CD1c-positive myeloid dendritic cell (primary cell): ENCODE measurements around the gene LRP1.

ENCODE experiments used
- DNase-seq: peaks from one replicate; pipeline ENCODE4 v3.0.0-alpha.2; 2016; ENCODE audit errors: extremely low spot score

The LRP1 gene

DNA sequence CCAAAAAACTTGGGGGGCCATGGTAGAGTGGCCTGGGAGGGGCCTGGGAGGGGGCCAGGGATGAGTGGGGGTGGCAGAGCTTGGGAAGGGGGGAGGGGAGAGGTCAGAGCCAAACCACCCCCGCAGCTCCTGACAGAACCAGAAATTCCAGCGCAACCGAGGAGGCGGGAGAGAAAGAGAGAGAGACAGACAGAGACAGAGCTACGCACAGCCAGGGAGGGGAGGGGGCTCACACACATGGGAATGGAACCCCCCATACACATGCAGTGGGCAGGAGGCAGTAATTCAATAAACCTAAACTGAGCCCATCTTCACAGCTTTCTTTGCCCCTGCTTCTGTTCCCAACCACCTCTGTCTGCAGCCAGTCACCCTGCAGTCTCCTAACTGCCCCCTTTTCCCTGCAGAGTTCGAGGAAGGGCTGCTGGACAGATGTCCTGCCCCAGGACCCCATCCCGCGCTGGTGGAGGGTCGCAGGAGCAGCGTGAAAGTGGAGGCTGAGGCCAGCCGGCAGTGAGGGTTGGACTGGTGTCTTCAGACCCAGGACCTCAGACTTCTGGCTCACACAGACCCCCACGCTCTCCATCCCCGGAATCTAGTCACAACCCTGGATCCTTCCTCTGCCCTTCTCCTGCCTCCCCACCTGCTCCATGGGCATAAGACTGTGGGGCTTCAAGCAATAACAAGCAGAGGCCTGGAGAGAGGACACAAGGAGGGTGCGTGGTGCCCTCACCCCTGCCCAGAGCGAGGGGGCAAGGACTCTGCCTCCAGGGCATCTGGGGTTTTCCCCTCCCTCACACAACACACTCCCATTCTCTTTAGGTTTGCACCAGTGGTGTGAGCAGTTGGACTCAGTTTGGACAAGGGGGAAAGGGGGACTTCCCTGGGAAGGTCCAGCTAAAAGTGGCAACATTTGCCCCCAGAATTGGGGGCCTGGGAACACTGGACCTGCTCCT lies 33.8 kb upstream of the LRP1 start:
- DNase-seq: no peak

DNA sequence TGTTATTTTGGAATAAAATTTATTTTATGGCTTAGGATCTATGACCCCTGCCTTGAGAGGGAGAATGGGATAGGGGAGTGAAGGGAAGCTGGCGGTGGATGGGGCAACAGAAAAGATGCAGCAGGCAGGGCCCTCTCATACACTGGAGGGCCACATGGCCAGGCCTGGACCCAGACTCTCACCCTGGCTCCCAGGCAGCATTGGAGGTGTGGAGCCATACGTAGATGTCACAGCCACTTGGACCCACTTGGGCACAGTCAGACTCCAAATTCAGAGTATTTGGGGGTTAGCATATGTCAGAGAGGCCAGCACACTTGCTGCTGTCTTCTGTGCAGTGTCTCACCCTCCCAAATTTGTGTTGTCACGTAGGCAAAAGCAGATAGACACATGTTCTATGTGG lies 32.8 kb upstream of the LRP1 start:
- no peak for DNase-seq

DNA sequence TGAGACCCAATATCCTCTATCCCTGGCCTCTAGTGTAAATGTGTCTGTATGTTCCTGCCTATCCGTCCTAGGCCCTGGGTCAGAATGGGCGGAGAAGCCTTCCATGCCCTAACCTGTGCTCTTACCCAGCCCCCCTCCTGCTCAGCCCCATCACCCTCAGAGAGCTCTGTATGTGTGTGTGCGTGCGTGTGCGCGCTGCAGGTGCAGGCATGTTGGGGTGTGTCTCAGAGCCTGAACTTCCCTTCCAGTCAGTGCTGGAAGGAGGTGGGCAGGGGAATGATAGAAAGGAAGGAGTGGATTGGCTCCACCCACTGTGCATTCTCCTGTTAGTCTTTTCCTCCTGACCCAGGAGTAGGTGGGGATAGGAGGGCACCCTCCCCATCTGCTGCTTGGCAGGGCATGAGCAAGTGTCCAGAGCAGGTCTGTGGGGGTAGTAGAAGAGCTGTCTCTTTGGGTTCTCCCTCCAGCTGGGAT lies 32.1 kb upstream of the LRP1 start:
- DNase-seq: no peak

DNA sequence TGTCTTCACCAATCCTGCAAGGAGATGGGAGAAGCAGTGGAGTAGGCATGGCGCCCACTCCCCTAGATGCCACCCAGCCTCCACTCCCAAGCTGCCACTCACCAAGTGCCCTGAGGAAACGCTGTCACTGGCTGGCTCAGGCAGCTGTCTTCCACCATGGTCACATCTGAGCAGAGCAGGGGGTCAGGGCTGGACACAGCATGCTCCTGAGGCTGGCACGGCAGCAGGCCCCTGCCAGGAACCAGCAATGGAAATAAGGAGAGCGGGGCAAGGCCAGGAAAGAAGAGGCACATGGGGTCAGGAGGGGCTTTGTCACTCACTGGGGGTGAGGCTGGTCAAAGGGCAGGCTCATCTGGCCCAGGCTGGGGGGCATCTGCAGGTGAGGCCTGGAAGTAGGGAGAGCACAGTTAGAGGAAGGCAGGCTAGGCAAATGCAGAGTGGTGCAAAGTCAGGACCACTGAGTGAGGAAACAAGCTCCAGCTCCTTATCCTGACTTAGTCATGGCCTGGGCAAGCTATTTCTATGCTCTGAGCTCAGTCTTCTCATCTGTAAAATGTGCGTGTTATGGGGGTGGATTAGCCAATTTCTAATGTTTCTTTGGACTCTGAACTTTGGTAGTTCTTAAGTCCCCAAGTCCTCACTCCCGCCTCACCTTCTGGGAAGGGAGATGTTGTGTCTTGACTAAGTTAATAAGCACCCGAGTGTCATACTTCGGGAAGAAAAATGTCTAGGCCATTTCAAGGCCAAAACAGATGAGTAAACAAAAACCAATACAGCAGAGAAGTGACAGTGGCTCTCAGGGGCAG lies 31.3 kb upstream of the LRP1 start:
- DNase-seq: no peak

DNA sequence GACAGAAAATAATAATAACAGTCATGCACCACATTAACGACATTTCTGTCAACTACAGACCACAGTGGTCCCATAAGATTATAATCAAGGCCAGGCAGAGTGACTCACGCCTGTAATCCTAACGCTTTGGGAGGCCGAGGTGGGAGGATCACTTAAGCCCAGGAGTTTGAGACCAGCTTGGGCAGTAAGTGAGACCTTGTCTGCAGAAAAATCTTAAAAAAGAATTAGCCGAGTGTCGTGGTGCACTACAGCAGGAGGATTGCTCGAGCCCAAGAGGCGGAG lies 30.8 kb upstream of the LRP1 start:
- DNase-seq: no peak

DNA sequence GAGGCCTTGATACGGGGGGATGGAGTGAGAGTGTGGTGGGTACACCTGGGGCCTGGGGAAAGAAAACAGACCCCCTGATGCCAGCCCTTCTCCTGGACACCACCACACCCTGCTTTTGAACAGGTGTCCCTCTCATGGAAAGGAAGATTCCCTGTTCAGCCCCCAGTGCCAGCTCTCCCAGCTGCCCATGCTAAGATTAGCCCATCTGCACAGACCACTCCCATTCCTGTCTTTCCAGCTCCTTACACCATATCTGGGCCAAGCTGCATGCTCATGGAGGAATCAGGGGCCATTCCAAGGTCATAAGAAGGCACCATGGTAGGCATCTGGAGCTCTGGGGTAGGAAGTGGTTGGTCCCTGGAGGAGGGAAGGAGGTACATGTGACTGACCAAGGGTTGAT lies 29.7 kb upstream of the LRP1 start:
- no peak for DNase-seq

DNA sequence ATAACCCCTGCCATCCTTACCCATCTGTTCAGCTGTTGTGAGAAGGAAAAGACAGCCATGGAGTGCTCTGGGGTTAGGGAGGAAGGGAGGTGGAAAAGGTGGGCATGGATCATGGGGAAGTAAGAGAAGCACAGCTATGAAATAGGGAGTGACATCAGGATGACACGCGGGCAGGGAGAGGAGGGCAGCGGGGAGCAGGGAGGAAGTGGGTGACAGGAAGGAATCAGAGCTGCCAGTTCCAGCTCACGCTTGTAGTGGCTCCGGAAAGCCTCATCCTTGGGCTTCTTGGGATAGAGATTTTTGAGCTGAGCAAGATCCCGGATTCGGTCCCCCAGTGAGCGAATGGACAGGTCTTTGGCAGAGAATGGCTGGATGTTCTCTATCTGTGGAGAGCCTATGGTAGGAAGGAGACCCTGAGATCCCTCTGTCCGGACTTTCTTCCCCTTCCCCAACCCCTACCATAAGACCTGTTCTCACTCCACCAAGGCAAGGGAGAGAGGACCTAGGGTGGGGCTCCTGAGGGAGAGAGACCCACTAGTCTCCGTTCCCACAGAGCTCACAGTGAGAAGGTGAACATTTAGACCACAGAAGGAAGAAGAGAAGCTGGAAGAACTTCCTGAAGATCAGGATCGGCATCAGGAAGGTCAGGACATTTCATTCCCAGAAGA lies 29.1 kb upstream of the LRP1 start:
- DNase-seq: peak; percentile 53

DNA sequence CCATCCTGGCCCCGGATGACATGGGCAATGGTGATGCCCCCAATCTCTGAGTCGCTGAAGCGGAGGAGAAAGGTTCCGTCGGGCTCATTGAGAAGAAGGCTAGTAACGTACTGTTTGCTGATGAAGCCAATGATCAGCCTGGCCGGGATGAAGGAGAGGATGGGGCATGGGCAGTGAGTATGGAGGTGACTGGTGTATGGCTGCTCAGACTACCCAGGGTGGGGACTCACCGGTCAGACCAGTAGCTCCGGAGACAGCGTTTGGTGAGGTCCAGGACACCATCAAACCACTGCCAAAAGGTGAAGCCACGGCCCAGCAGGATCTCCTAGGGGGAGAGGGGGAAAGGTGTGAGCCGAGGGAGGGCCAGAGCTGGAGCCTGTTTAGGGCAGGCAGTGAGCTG lies 28.5 kb upstream of the LRP1 start:
- no peak for DNase-seq

DNA sequence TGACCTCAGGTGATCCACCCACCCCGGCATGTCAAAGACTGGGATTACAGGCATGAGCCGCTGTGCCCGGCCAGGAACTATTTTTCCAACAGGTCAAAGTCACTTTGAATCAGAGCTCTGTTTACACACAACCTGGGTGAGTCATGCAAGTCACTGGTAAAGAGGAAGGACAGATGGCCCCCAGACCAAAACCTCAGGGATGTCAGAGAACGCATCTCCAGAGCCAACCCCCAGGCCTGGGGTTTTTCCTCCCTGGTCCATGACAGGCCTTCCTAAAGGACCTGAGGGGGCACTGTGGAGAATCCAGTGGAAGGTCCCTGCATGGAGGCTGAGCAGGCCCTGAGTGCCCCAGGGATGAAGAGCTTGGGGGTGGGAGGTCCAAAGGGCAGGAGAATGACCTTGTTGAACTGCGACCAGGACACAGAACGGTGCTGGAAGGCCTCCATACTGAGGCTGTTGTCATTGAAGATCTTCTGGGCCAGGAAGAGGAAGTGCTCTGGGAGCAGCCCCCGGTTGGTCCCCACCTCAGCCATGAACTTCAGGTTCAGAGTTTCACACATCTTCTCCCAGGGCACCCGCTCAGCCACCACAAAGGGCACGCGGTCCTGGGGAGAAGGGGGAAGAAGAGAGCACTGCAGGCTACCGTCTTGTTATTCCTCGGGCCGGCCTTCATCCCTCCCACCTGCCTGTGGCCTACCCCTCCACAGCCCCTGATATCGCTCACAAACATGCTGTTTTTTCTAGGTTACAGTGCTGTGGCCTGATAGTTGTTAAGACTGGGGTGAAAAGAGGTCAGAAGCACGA lies 26.2 kb upstream of the LRP1 start:
- peak; percentile 53 for DNase-seq

DNA sequence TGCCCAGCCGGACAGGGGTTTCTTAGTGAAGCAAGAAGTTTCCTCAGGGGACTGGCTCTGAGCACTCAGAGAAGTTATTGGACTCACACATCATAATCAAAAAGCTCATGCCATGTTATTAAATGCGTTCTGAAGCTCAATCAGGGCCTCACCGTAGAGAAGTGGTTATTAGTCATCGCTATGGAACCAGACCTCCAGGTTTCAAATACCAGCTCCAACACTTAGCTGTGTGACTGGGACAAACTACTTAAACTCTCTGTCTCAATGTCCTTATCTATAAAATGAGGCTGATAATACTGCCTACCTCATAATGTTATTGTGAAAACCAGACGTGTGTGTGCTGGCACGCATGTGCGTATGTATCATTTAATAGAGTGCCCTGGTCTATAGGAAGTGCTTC lies 24.4 kb upstream of the LRP1 start:
- no peak for DNase-seq

DNA sequence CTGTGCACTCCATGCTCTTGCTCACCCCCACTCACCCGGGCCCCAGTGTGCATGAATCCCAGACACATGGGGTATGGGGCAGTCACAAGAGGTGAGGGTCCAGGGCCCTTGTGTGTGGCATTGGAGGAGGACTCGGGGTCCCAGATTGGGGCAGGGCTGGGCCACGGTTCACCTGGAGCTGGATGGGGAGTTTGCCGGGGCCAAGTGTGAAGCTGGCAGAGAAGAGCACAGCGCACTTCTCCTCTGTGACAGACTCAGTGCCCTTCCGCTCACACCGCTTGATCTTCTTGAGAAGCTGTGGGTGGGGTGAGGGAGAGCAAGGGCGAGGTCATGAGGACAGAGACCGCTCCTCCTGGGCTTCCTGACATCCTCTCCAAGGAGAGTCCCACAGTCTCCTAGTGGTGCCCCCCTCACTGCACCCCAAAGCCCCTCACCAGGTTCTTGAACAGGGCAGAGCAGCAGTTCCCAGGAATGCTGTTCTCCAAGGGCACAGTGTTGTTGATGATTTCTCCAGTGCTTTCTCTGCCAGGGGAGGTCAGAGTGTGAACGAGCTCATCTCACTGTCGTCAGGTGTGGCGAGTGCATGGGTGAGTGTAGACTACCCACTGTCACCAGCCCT lies 23.9 kb upstream of the LRP1 start:
- peak; percentile 65 for DNase-seq

DNA sequence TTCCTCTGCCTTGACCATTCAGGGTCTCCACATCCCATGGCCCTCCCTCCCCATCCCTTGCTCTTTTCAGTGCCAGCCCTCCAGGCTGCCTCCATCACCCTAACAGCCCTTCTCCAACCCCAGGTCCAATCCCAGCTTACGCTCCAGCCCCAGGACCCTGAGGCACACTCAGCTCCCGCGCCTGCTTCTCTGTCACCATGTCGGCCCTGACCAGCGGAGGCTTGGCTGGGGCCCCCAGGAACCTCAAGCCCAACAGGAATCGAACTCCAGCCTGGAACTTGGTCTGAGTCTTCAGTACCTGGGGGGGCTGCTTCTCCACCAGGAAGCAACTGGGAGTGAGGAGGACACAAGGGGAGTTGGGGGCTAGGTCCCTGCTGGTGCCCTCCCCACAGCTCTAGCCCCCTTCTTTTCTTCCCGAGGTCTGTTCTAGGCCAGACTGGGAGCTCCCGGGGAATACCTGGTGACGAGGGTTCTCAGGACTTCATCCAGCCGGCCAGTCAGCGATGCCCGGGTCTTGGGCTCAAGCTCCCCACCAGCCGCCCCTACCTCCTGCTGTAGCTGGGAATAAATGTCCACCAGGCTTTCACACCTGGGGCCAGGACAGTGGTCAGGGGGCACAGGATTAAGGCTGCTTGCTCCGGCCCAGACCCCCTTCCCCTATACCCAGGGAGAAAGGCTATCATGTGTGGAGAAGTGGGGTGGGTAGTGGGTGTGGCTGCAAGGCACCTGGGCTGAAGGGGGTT lies 23.1 kb upstream of the LRP1 start:
- no peak for DNase-seq

DNA sequence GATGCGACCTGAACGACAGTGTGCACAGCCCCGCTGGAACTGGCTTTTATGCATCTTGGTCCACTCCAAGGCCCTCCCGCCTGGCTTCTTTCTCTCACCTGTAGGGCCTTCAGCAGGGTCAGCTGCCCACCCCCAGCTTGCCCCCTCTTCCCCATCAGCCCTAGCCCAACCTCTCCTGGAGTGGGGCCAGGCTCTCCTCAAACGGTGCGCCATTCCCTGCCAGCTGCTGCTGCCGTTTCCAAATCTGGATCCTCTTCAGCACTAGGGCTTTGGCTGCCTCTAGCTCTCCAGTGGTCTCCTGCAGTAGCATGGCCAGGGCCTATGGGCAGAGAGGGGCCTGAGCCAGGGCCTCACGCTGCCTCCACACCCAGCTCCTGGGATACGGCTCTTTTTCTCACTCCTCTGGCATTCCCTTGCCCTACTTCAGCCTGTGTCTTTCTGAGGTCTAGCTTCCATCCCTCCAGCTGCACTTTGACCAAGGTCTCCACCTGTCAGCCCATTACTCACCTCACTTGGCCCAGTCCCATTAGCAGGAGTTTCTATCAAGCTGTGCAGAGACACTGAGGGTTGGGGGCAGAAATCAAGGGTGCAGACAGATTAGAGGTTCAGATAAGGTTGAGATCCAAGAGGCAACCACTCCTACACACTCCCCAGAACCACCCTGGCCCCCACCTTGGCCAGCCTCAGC lies 22.1 kb upstream of the LRP1 start:
- DNase-seq: no peak

DNA sequence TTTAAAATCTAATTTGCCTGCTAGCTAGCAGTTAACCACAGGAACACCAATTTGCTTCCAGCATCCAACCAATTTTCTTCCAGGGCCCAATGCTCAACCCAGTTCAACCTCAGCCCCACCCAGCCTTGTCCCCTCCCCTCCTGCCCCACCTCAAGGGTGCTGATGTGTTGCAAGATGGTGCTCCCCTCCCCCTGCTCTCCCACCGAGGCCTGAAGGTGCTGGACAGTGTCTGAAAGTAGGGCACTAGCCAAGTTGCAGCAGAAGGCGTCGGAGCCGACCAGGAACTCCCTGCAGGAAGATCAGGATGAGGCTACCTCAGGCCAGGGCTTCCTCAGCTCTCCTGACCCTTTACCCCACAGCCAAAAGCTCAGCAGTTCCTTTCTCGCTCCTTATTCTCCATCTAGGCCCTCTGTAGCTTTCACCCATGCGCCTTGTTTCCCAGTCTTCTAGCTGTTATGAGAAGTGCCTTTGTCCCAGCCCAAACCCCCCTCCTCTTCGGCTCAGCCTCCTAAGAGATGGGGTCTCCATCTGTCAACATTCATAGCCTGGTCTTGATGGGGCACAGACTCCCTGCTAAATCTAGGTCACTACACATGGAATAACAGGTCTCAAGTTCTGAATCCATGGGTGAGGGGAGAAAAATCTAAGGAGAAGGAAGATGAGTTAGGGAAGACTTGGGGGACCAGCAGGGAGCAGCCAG lies 20.7 kb upstream of the LRP1 start:
- no peak for DNase-seq

DNA sequence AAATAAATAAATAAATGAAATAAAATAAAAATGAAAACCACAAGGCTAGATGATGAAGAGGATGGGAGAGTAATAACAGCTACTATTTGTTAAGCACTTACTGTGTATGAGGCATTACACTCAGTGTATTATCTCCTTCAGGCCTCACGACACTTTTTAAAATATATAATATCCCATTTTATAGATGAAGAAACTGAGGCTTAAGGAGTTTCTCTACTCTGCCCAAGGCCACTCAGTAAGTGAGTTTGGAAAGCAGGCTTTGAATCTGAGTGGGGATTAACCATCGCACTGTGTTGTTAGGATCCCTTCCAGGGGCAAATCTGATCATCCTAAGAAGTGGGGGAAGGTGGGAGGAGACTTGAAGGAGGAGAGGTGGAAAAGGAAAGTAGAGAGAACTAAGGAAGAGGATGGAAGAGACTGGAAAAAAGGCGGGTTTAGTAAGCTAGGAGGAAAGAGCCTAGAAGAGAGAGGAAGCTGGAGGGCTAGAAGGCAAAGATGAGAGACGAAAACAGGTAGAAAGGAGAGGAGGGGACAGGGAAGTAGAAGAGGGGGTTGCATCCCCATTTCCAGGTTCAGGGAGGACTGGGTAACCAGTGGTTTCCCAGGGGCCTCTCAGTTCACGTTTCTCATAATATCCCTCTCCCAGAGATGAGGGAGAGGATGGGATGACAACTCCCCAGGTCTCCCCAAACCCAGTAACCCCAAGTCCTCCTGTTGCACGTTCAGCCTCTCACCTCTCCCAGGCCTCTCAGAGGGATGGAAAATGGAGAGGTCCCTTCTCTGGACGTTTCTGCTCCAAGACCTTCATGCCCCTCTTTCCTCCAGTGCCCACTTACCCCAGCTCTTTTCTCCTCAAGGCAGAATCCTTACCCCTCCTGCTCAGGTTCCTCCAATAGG lies 18.8 kb upstream of the LRP1 start:
- no peak for DNase-seq

DNA sequence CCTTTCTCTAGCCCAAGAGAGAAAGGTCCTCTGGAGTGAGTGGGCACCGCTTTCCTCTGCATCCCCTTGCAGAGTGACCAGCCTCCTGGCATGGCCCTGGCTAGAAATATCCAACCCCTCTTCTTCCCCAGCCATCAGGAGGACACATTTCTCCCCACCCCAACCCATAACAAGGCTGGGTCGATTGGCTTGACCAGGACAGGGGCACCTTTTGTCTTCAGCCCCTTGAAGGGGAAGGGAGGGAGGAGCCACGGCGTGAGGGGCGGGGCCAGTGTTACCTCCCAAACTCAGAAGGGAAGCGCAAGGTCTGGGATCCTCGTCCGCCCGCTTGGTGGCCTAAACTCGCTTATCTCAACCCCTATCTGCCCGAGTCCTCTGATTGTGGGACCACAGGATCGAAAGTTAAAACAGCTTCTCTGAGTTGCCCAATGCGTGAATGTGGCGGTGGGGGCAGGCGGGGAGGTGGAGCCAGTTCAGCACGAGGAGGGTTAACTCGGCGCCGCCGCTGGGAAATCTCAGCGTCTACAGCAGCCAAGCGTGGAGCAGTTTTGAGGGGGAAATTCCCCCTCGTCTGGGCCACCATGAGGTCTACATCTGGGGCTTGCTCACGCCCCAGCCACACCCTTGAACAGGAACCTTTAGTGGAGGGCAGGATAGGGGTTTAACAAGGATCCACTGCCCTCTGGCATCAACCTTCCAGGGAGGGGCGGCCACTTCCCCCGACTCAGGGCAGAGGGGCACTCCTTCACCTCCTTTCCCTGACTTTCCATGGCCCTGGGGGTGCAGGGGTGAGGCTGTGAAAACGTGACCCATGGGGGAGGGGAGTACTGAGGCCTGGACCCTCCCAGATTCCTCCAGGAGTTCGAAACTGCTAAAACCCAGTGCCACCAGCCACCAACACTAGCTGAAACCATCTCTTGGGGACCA lies 17.9 kb upstream of the LRP1 start:
- peak; percentile 65 for DNase-seq
